GM12875 (cell line): ENCODE data around the gene SPTSSB.

ENCODE experiments used
- H3K4me3 ChIP-seq: one replicate; pipeline ENCODE4 v1.5.1; 2011; ENCODE audit warnings: low read depth, low read length, control low read depth
- TF ChIP-seq, protein P1 (sequence below): IDR thresholded peaks from 2 replicates; pipeline ENCODE4 v1.5.1; 2011; ENCODE audit warnings: low read depth, mild to moderate bottlenecking, control low read depth, inconsistent platforms, low read length, moderate library complexity, borderline replicate concordance; ENCODE audit not compliant: insufficient read depth

Gene SPTSSB

GRCh38 chr3:161342629-161343028 is 28.7 kb downstream of the SPTSSB start:
- no peak overlapping the region for H3K4me3 ChIP-seq
- TF ChIP-seq, protein P1, sequence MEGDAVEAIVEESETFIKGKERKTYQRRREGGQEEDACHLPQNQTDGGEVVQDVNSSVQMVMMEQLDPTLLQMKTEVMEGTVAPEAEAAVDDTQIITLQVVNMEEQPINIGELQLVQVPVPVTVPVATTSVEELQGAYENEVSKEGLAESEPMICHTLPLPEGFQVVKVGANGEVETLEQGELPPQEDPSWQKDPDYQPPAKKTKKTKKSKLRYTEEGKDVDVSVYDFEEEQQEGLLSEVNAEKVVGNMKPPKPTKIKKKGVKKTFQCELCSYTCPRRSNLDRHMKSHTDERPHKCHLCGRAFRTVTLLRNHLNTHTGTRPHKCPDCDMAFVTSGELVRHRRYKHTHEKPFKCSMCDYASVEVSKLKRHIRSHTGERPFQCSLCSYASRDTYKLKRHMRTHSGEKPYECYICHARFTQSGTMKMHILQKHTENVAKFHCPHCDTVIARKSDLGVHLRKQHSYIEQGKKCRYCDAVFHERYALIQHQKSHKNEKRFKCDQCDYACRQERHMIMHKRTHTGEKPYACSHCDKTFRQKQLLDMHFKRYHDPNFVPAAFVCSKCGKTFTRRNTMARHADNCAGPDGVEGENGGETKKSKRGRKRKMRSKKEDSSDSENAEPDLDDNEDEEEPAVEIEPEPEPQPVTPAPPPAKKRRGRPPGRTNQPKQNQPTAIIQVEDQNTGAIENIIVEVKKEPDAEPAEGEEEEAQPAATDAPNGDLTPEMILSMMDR = no peak

GRCh38 chr3:161339517-161340500 is 31.5 kb downstream of the SPTSSB start:
- TF ChIP-seq, protein P1 = no peak

DNA sequence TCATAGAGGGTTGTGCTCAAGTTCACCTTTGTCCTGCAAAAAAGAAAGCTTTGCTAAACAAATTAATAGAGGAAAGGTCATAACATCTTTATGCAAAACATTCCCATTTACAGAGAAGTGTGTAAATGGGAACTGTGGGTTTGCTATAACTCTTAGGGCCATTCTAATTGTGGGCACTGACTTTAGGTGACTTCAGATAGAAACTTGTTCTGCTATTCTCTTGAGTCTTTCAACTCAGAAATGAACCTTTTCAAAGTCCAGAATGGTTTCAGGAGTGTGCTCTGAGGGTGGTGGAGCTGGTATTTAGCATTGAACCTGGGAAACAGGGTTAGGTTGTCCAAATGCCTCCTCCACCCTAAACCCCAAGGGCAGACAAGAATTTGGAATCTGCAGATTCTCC is 34.0 kb downstream of the SPTSSB start:
- TF ChIP-seq, protein P1 = no peak
- no peak overlapping the region for H3K4me3 ChIP-seq

More at GRCh38 chr3:161339517-161340500, 31.5 kb downstream of the SPTSSB start:
- no peak overlapping the region for H3K4me3 ChIP-seq

GRCh38 chr3:161336661-161337060 is 34.7 kb downstream of the SPTSSB start:
- TF ChIP-seq, protein P1 = no peak
- no peak overlapping the region for H3K4me3 ChIP-seq

DNA sequence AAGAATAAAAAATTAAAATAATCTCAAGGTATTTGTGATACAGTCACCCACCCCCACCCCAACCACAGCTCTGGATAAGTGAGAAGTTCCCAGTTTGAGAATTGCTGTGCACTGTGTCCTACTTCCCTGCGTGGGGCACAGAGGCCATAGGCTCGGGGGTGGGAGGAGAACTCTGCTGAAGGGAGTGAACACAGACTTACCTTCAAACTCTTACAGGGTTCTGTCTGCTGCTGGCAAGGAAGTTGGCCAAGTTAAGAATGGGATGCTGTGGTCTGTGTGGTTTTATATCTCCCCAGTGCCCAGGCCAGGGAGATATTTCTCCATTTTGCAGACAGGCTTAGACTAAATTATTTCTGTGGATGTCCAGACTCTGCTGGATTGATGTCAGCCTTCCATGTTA is 37.6 kb downstream of the SPTSSB start:
- H3K4me3 ChIP-seq = no peak overlapping the region

DNA sequence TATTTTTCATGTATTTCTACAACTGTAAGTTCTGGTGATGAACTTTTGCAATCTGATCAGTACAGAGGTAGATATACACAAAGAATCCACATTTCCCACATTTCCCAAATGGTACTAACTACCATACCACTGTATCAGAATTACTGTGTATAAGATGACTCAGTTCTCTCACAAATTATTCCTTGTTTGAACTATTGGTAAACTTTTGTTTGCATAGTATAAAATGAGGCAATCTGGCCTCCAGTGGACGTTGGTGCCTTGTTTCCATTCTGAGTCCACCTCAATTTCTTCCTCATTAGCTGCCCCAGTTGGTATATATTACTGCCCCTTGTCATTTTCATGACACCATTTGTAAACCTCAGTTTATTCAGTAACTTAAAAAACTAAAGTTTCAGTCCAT is 38.5 kb downstream of the SPTSSB start:
- H3K4me3 ChIP-seq = no peak overlapping the region
- TF ChIP-seq, protein P1 = no peak

More for the DNA sequence above, 37.6 kb downstream of the SPTSSB start:
- TF ChIP-seq, protein P1 = no peak

GRCh38 chr3:161325059-161325458 is 46.3 kb downstream of the SPTSSB start:
- TF ChIP-seq, protein P1 = no peak
- no peak overlapping the region for H3K4me3 ChIP-seq
